Transverse colon (tissue), 4 donors: ENCODE results near the gene OAS2.

Source experiments
- EP300 ChIP-seq: sonication (generic); formaldehyde crosslinking; IDR thresholded peaks from one replicate; pipeline ENCODE4 v1.6.1; 2017; ENCODE audit warnings: antibody characterized with exemption, low read depth
- POLR2A ChIP-seq: fragments of 450-650 bp; IDR thresholded peaks from one replicate; pipeline ENCODE4 v1.6.1; 2016; ENCODE audit warnings: antibody characterized with exemption, mild to moderate bottlenecking, moderate library complexity
- POLR2AphosphoS5 ChIP-seq, 3 donors: sonication (generic); formaldehyde crosslinking; IDR thresholded peaks; one replicate each; pipeline ENCODE4 v1.6.1; 2016; ENCODE audit warnings: antibody characterized with exemption in 3 of 3
- TF ChIP-seq, protein P1 (sequence below), 5 experiments: fragments of 200-600 bp in 3 of 5; fragments of 450-650 bp in 2 of 5; sonication (generic) in 3 of 5; IDR thresholded peaks; 1 replicate in 2 of 5; 2 replicates in 3 of 5; pipeline ENCODE4 v1.5.1; 2016 to 2017; ENCODE audit warnings: antibody characterized with exemption in 5 of 5, inconsistent platforms in 3 of 5, mild to moderate bottlenecking in 2 of 5, moderate library complexity in 1 of 5

DNA sequence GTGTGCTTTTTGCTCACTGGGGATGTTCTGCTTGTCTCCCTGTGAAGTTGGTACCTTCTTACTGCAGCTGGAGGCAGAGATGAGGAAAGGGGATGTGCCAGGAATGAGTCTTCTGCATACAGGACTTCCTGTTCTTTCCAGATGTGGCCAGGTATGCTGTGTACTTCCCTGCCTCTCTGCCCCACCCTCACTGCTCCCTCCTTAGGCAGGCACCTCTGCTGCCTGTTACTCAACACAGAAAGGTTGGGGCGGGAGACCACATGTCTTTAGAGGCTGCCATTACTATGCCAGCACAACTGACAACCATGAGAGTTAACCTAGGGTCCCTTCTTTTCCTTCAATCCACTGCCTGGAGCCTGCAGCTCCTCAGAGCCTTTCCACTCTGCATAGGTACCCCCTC, 42.1 kb upstream of the OAS2 start:
- TF ChIP-seq, protein P1, sequence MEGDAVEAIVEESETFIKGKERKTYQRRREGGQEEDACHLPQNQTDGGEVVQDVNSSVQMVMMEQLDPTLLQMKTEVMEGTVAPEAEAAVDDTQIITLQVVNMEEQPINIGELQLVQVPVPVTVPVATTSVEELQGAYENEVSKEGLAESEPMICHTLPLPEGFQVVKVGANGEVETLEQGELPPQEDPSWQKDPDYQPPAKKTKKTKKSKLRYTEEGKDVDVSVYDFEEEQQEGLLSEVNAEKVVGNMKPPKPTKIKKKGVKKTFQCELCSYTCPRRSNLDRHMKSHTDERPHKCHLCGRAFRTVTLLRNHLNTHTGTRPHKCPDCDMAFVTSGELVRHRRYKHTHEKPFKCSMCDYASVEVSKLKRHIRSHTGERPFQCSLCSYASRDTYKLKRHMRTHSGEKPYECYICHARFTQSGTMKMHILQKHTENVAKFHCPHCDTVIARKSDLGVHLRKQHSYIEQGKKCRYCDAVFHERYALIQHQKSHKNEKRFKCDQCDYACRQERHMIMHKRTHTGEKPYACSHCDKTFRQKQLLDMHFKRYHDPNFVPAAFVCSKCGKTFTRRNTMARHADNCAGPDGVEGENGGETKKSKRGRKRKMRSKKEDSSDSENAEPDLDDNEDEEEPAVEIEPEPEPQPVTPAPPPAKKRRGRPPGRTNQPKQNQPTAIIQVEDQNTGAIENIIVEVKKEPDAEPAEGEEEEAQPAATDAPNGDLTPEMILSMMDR (IDR thresholded peaks at IDR 0.05): no peak
- TF ChIP-seq POLR2A: no peak
- TF ChIP-seq EP300: no peak
- no peak for TF ChIP-seq POLR2AphosphoS5 (IDR thresholded peaks at IDR 0.05)
